Pancreas (tissue), 10 donors: ENCODE data around the gene EML1. TPM values are rescaled to one million over a fixed set of nuclear protein-coding genes. Genes with fewer than 3 reads are reported as not detected.

Experiments
- ATAC-seq, 4 donors: fragments of 200-7000 bp; cut with Tn5 transposase; one replicate each; pipeline versions ENCODE4 v1.8.0 to v1.9.1; 2020; ENCODE audit warnings: mild to moderate bottlenecking in 4 of 4, moderate library complexity in 4 of 4
- DNase-seq, 6 donors: peaks; one replicate each; pipeline ENCODE4 v3.0.0-alpha.2; 2020
- FAIRE-seq: peaks from 2 replicates; lab custom pipeline; 2012; peaks lifted over from hg19 to GRCh38; lab: Jason Lieb, UNC
- H3K27ac ChIP-seq, 4 donors: fragments of 200-600 bp; sonication (generic); 1 replicate in 3 of 4; 2 replicates in 1 of 4; pipeline versions ENCODE4 v1.5.0 to v1.8.0; 2020
- H3K27me3 ChIP-seq, 4 donors: fragments of 200-600 bp; one replicate each; pipeline ENCODE4 v1.8.0; 2021
- H3K36me3 ChIP-seq, 3 donors: fragments of 200-600 bp; sonication (generic) in 1 of 3; one replicate each; pipeline versions ENCODE4 v1.5.0 to v1.8.0; 2020 to 2021
- H3K4me1 ChIP-seq, 3 donors: fragments of 200-600 bp; one replicate each; pipeline ENCODE4 v1.8.0; 2021
- H3K4me3 ChIP-seq, 4 donors: fragments of 200-600 bp; sonication (generic) in 2 of 4; one replicate each; pipeline versions ENCODE4 v1.5.0 to v1.8.0; 2020 to 2021
- H3K9me3 ChIP-seq, 4 donors: fragments of 200-600 bp; one replicate each; pipeline ENCODE4 v1.8.0; 2021
- WGBS, 2 donors: extraction: QIAGEN DNeasy Blood & Tissue Kit; methylation state at CpG; one replicate each; pipeline ENCODE4 v1.1.7; 2013; 5-methylcytosine and 5-hydroxymethylcytosine counted together
- intact Hi-C, 3 donors: fragments of 100-400 bp; cut with DNase I; formaldehyde crosslinking; loops; one replicate each; pipeline versions ENCODE4 v1.11.1 to v1.14.2; 2022
- polyA plus RNA-seq, 2 donors: library from polyadenylated mRNA; stranded (reverse); fragments of 200-250 nt; gene quantifications; one replicate each; pipeline ENCODE4 v1.2.3, GENCODE V29; 2013
- total RNA-seq, 6 donors: library from RNA; stranded (reverse); fragmentation: NEBNext Ultra II Directional in 4 of 6; extraction: Animal tissue kit (Norgen Biotek cat#: 25700) in 4 of 6; gene quantifications; one replicate each; pipeline versions ENCODE4 v1.2.1 to v1.2.4, GENCODE V29; 2021 to 2023
- TF ChIP-seq, protein P1 (sequence below), 4 donors: fragments of 200-600 bp; sonication (generic) in 3 of 4; IDR thresholded peaks; one replicate each; pipeline versions ENCODE4 v1.5.0 to v1.8.0; 2021; ENCODE audit warnings: antibody characterized with exemption in 4 of 4
- donor health status: healthy with polysubstance abuse.
- donor health status: DM: no; HTN: no; CAD: no; lungs with moderate emphysema.
- donor health status: DM: no; HTN: no; CAD: no.
- donor health status: control.
- donor health status: control.
- donor health status: Bipolar disorder and iron deficiency.
- donor health status: DM: yes; HTN: yes; CAD: no.
- donor health status: DM: no; HTN: no; CAD: no.
- donor health status: DM: no; HTN: no; CAD: no.
- donor health status: DM: yes; HTN: yes; CAD: no.

EML1 gene
- total and polyA plus RNA-seq, 8 donors, result 3.8 to 13.4 (median 9.7) TPM

DNA sequence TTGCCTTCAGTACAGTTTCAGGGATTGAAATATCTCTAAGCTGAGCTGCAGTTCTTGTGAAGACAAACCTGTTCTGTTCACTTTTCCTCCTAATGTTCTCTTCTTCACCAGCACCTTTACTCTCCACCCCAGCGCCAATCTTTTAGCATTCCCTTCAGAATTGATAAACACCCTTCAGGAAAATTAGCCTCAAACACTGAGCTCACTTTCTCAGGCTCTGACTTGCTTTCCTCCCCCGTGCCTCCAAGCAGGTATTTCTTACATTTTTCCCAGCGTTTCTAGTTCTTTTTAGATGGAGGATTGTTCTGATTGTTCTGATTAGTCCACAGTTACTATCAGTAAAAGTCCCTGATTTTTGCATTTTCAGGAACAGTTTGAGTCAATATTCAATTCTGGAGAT, 183.5 kb downstream of the EML1 start:
- H3K4me3 ChIP-seq, result no peak overlapping the region
- TF ChIP-seq, protein P1, sequence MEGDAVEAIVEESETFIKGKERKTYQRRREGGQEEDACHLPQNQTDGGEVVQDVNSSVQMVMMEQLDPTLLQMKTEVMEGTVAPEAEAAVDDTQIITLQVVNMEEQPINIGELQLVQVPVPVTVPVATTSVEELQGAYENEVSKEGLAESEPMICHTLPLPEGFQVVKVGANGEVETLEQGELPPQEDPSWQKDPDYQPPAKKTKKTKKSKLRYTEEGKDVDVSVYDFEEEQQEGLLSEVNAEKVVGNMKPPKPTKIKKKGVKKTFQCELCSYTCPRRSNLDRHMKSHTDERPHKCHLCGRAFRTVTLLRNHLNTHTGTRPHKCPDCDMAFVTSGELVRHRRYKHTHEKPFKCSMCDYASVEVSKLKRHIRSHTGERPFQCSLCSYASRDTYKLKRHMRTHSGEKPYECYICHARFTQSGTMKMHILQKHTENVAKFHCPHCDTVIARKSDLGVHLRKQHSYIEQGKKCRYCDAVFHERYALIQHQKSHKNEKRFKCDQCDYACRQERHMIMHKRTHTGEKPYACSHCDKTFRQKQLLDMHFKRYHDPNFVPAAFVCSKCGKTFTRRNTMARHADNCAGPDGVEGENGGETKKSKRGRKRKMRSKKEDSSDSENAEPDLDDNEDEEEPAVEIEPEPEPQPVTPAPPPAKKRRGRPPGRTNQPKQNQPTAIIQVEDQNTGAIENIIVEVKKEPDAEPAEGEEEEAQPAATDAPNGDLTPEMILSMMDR (IDR thresholded peaks at IDR 0.05), result no peak

DNA sequence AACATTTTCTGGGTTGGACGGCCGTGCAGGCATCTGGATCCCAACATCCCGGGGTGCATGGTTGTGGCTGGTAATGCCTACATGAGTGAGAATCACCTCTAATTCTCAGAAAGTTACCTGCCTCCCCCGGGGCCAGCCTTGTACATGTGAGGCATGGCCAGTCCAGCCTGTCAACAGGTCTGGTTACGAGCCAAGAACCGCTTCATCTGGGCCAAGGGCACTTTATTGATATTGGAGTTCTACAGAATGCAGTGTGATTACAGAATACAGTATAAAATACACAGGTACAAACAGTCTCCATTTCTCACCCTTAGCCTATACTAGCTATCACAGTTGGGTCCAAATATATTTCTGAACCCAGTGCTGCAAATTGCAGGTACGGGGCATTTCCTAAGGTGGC, 187.1 kb downstream of the EML1 start:
- no peak overlapping the region for H3K4me3 ChIP-seq
- WGBS, 2 donors, result 21 to 25% methylated on average over 7 of the region's 7 CpGs
- H3K9me3 ChIP-seq, result no peaks in the 10 kb centered on the region
- peaks cover 7 to 17% (median 11%) of the 10 kb centered on the region in 3 donors for H3K4me1 ChIP-seq
- no peaks in the 10 kb centered on the region for H3K36me3 ChIP-seq
- intact Hi-C loops, result loop anchor here in 2 of 3 donors (5.0 to 10.0 kb wide), 2 partner anchors 125 to 127 kb away; no protein-coding TSS in a partner anchor
- ATAC-seq (peak; percentile 74 to 84 (median 78)), FAIRE-seq (no peak), DNase-seq (peak in 4 of 6 donors; percentile 44 to 64 (median 57))
- TF ChIP-seq, protein P1 (IDR thresholded peaks at IDR 0.05), result no peak
- H3K27me3 ChIP-seq, result no peaks in the 10 kb centered on the region
- peak overlapping the region in 1 of 4 donors; percentile 28 for H3K27ac ChIP-seq

More for the DNA sequence above, 183.5 kb downstream of the EML1 start:
- H3K4me1 ChIP-seq, result peaks cover 7 to 13% (median 11%) of the 10 kb centered on the region in 3 donors
- ATAC-seq, result no peak
- no peak for DNase-seq
- WGBS, 2 donors, result 82% methylated on average over 3 of the region's 3 CpGs
- no peak overlapping the region for H3K27ac ChIP-seq
- FAIRE-seq, result no peak
- no peaks in the 10 kb centered on the region for H3K9me3 ChIP-seq
- no peaks in the 10 kb centered on the region for H3K27me3 ChIP-seq
- intact Hi-C loops, result no loop called here
- no peaks in the 10 kb centered on the region for H3K36me3 ChIP-seq

DNA sequence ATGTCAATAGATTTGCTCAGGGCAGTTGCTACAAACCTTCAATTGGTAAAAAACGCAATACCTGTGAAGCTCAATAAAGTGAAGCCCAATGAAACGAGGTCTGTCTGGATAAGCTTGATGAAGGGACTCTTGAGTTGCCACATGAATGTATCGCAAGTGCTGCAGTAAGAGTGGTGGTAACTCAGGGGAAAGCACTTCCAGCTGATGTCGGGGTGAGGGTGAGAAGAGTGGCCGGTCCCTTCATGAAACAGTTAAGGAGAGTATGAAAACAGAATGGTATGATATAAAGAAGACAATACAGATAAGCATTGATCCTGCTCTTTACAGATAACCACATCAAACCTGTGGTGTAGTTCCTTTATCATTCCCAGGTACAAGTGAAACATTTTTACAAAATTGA, 188.6 kb downstream of the EML1 start:
- H3K27me3 ChIP-seq, result no peaks in the 10 kb centered on the region
- no peaks in the 10 kb centered on the region for H3K9me3 ChIP-seq
- H3K4me1 ChIP-seq, result peaks cover 7 to 17% (median 11%) of the 10 kb centered on the region in 3 donors
- no peak overlapping the region for H3K27ac ChIP-seq
- no peak for ATAC-seq
- intact Hi-C loops, result loop anchor here in 2 of 3 donors (5.0 to 10.0 kb wide), 2 partner anchors 123 to 125 kb away; no protein-coding TSS in a partner anchor
- TF ChIP-seq, protein P1 (IDR thresholded peaks at IDR 0.05), result no peak
- no peaks in the 10 kb centered on the region for H3K36me3 ChIP-seq
- no peak for DNase-seq
- 75 to 79% methylated on average over 5 of the region's 5 CpGs for WGBS, 2 donors
- FAIRE-seq, result no peak
- H3K4me3 ChIP-seq, result no peak overlapping the region

DNA sequence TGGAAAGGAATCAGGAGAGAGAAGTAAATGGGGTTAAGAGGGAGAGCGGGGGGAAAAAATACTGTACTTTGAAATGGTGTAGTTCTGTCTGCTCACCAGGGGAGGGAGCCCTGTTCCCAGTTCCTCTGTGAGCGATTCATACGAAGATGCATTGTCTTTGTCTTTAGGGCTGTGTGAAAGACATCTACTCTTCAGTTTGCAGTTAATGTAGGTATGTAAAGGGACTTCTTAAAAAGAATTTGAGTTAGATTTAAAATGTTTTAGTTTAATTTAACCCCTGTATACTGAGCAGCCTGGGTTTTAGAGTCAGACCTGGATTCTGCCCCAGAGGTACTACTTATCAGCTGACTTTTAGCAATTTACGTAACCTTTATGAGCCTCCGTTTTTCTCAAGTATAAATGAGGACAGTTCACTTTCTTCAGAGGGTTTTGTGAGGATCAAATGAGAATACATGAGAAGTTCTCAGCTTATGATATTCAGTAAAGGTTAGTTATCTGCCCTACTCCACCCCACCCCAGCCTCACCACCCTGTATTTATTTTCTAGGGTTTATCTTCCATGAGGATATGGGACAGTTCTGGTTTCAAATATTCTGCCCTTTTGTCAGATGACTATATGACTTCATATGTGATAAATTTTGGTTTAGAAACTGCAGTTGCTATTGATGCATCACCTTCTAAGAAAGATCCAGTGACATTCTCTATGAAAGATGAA, 189.5 kb downstream of the EML1 start:
- no peak for FAIRE-seq
- intact Hi-C loops, result loop anchor here in 2 of 3 donors (5.0 to 10.0 kb wide), 2 partner anchors 122 to 125 kb away; no protein-coding TSS in a partner anchor
- Histone ChIP-seq H3K36me3 (no peaks in the 10 kb centered on the region), H3K27me3 (no peaks in the 10 kb centered on the region), H3K4me3 (no peak overlapping the region), H3K4me1 (peaks cover 7 to 17% (median 11%) of the 10 kb centered on the region in 3 donors), H3K9me3 (no peaks in the 10 kb centered on the region), H3K27ac (no peak overlapping the region)
- peak in 1 of 6 donors; percentile 41 for DNase-seq
- WGBS, 2 donors, result 11 to 13% methylated on average over 5 of the region's 5 CpGs
- ATAC-seq, result peak; percentile 62 to 96 (median 91)
- TF ChIP-seq, protein P1 (IDR thresholded peaks at IDR 0.05), result peak in 3 of 4 donors; percentile 68 to 77 (median 68)
